Measurements from ENCODE around the gene CDK5RAP1.
"Not testable (repeated sequence)": the region's sequence is repeated elsewhere in the genome, so short reads cannot be mapped to it uniquely, and the experiment has no call there.

CDK5RAP1 gene

GRCh38 chr20:33401184-33401920, at the start of gene CDK5RAP1:
Gene CDK5RAP1 (minus strand): TSS chr20:33401519. CDS start chr20:33397064, 4,455 bp downstream.
- DNase-seq = peak; percentile 81

- DNase-seq = no peak
Observed at GRCh38 chr20:33450867-33451266, 49.5 kb upstream of the CDK5RAP1 start.

GRCh38 chr20:33445881-33446625, 44.7 kb upstream of the CDK5RAP1 start:
- DNase-seq = no peak

GRCh38 chr20:33444797-33445560, 43.7 kb upstream of the CDK5RAP1 start:
- DNase-seq = peak; percentile 28

GRCh38 chr20:33443512-33444239, 42.4 kb upstream of the CDK5RAP1 start, which contains the start of gene SNTA1:
Gene SNTA1 (minus strand): TSS chr20:33443763. CDS start chr20:33443620, 143 bp downstream.
- peak; percentile 73 for DNase-seq

DNA sequence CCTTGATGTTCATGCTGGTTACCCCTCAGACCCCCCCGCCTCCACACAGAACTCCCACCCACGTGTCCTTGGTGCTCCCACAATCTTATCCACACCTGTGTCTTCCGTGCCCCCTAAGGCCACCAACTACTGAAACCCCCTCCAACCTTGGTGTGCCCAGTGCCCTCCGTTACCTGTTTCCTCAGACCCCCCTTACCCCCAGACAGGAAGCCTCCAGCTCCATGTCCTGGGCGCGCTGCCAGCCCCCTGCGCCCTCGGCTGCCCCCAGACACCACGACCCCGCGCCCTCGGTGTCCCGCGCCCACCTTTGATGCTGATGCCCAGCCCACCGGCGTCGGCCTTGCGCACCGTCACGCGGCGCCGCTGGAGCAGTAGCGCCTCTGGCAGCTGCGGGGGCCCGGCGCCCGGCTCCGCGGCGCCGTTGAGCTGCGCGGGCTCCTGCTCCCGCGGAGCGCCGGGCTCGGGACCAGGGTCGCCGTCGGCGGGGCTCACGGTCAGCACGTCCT, 41.7 kb upstream of the CDK5RAP1 start:
- DNase-seq = no peak

GRCh38 chr20:33442136-33443005, 41.1 kb upstream of the CDK5RAP1 start:
- DNase-seq = no peak

DNA sequence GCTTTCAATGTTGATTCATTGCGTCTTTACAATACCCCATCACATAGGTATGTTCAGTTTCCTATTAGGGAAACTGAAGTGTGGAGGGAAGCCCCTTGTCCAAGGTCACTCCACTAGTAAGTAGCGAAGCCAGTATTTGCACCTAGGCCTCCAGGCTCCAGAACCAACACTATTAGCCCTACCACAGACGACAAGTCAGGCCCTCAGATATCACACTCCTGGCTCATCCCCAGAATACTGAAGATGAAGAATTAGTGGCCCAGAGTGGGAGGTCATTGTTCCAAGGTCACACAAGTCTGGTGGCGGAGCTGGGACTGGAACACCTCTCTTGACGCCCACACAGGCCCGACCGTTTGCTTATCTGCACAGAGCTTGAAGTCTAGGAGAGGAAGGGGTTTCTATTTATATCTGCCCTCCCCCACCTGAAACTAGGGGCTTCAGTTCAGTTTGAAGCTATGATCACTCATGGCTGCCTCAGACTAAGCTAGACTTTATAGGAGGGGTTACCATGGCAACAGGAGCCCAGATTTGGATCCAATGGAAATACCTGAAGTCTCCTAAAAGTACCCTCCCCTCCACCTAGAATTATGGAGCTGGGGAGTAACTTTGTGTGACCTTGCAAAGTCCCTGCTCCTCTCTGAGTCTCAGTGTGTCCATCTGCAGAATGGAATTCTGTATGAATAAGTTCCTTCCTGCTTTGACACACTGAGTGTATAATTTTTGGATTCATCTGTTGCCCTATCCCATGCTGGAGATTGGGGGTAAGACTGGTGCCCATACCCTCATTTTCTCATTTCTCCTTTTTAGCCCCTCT, 40.0 kb upstream of the CDK5RAP1 start:
- DNase-seq = no peak

- not testable (repeated sequence) for DNase-seq
Observed at GRCh38 chr20:33440562-33440961, 39.2 kb upstream of the CDK5RAP1 start.

DNA sequence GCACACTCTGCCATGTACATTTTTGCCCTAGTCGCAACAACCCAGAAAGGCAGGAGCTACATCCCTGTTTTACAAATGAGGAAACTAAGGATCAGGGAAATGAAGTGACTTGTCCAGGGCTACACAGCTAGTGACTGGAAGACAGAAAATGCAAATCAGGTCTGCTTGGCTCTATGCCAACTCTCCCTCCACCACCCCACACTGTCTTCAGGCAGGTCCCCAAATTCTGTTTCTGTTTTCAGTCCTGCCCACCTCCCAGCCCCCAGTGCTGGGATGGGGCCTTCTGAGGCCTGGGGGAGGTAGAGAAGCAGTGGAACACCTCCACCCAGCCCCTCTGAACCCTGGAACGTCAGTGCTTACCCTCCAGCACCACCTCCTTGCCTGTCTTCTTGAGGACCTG, 37.2 kb upstream of the CDK5RAP1 start:
- DNase-seq = no peak

- DNase-seq = no peak
Observed at GRCh38 chr20:33437141-33437911, 36.0 kb upstream of the CDK5RAP1 start.

GRCh38 chr20:33434434-33434833, 33.1 kb upstream of the CDK5RAP1 start:
- DNase-seq = no peak

DNA sequence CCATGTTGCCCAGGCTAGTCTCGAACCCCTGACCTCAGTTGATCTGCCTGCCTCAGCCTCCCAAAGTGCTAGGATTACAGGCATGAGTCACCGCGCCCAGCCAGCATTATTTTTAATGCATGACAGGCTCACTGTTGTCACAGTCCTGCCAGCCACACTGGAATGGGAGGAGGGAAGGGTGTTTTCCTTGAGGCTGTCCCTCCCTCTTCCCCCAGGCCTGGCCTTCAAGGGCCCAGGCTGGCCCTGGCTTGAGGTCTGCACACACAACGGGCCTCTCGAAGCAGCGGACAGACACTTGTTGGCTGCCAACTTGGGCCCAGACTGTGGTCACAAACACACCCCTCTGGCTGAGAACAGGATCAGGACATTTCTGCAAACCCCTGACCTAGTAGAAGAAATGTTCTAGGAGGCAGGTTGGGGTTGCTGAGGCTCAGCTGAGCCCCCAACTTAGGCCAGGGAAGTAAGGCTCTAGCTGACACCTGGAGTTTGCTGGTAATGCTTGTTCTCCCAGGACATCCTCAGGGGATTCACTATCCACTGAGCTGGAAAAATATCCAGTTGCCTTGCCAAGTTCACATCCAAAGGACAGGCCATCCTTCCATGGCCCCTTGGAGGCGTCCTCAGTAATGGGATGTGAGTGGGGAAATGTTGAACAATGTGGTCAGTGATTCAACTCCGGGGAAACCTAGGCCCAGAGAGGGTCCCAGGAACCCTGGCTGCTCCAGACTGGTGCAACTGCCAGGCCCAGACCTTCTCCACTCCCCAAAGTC, 32.3 kb upstream of the CDK5RAP1 start:
- no peak for DNase-seq

DNA sequence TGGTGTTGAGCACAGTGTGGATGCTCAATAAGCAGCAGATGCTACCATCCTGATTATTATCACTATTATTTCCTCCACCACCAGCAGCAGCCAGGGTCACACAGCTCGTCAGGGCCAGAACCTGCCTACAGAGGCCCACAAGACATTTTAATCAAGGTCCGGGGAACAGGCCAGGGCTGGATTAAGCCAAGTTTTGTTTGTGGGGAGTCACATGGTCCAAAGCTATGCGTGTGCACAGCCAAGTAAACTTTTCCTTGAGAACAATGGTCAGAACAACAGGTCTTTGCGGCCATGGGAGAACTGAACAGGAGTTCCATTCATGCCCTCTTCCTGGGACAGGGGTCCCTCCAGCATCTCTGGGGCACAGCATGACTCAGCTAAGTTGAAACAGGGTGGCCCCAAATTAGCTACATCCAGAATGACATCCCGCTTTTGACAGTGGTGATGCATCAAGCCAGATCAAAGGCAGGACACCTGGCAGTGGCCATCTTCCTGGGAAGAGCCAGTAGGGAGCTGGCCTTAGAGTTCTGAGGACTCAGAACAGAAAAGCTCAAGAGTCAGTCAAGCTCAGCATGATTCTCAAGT, 30.6 kb upstream of the CDK5RAP1 start:
- DNase-seq = no peak

- not testable (repeated sequence) for DNase-seq
Observed at GRCh38 chr20:33423875-33424274, 22.6 kb upstream of the CDK5RAP1 start.

DNA sequence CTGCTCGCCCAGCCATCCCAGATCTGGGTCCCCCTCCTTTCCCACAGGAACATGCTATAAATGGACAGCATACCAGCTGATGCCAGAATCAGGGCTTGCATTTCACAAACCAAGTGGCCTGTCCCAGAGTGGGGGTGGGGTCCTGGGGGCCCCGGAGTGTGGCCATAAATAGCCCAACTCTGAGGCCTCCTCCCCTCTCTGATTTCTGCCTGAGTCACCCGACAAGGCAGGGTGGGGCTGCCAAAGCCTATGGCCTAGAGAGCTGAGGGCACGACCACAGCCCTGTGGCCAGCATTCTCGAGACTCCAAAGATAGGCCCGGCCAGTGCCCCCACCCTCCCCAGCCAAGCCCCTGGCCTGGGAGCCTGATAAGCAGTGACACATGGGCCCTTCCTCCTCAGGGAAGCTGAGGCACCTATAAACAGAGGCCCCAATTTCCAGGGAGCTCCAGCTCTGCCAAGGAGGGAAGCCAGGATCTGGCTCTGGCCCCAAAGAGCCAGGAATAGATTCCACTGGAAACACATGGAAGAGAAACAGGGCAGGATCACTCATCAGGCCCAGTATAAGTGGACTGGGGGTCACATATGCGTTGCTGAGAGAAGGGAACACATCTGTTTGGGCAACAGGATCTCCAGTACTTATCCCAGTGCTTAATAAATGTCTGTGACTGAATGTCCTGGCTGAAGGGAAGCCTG, 22.0 kb upstream of the CDK5RAP1 start:
- peak; percentile 66 for DNase-seq

- peak; percentile 57 for DNase-seq
Observed at GRCh38 chr20:33419140-33419974, 18.0 kb upstream of the CDK5RAP1 start.

Data from NCI-H226 (cell line).